Endothelial cell of umbilical vein (primary cell): ENCODE data around the gene GALNT14. TPM values are rescaled to one million over a fixed set of nuclear protein-coding genes. Genes with fewer than 3 reads are reported as not detected.

Experiments used
- BruUV-seq: library from RNA; stranded (reverse); fragments of 400-500 nt; replicated peaks from 2 replicates; lab custom pipeline; 2021; lab: Mats Ljungman, UMichigan
- CTCF ChIA-PET: fragments of 300-600, 350-600 bp; sonication (Branson Sonifier 250); formaldehyde crosslinking; loops from one replicate; lab custom pipeline; 2021; ENCODE audit warnings: antibody characterized with exemption, inconsistent platforms; lab: Charles Lee
- POLR2A ChIA-PET: fragments of 300-600, 350-600 bp; sonication (Branson Sonifier 250); formaldehyde crosslinking; loops from one replicate; lab custom pipeline; 2021; ENCODE audit warnings: antibody characterized with exemption, inconsistent platforms; lab: Charles Lee
- DNase-seq: peaks from one replicate; pipeline ENCODE4 v3.0.0-alpha.2; 2011; ENCODE audit warnings: low read depth, low spot score
- FAIRE-seq: peaks from 2 replicates; lab custom pipeline; 2011; peaks lifted over from hg19 to GRCh38; lab: Jason Lieb, UNC
- H2AFZ ChIP-seq: 2 replicates; pipeline ENCODE4 v1.6.0; 2012; ENCODE audit warnings: low read depth, low read length, control low read depth, inconsistent platforms
- H3K27ac ChIP-seq: 2 replicates; pipeline ENCODE4 v1.5.1; 2011; ENCODE audit warnings: low read depth, mild to moderate bottlenecking, control low read depth, low read length, moderate library complexity; ENCODE audit not compliant: insufficient read depth
- H3K27me3 ChIP-seq, 2 experiments: 2 replicates each; pipeline versions ENCODE4 v1.6.0 to v1.6.1; 2011; ENCODE audit warnings: low read length in 2 of 2, mixed read lengths in 1 of 2; ENCODE audit not compliant: control insufficient read depth in 2 of 2, insufficient read depth in 2 of 2
- H3K36me3 ChIP-seq, 2 experiments: 2 replicates in 1 of 2; 3 replicates in 1 of 2; pipeline ENCODE4 v1.5.1; 2011; ENCODE audit warnings: low read length in 2 of 2, mild to moderate bottlenecking in 1 of 2, moderate library complexity in 1 of 2; ENCODE audit not compliant: control insufficient read depth in 2 of 2, insufficient read depth in 2 of 2; ENCODE audit errors: extremely low read depth in 1 of 2
- H3K4me1 ChIP-seq: 3 replicates; pipeline ENCODE4 v1.5.1; 2011; ENCODE audit warnings: mild to moderate bottlenecking, low read length; ENCODE audit not compliant: control insufficient read depth, insufficient read depth; ENCODE audit errors: extremely low read depth
- H3K4me2 ChIP-seq: 2 replicates; pipeline ENCODE4 v1.6.1; 2011; ENCODE audit warnings: low read length, control low read depth, mixed read lengths; ENCODE audit not compliant: insufficient read depth
- H3K4me3 ChIP-seq, 3 experiments: fragments of 200-600 bp in 1 of 3; sonication (generic), shearing (Covaris generic) in 1 of 3; replicated peaks in 1 of 3; 2 replicates each; pipeline ENCODE4 v1.5.1; 2011 to 2016; ENCODE audit warnings: control low read depth in 3 of 3, low read length in 3 of 3, mild to moderate bottlenecking in 2 of 3, inconsistent platforms in 1 of 3, low read depth in 1 of 3, moderate library complexity in 1 of 3; ENCODE audit not compliant: insufficient read depth in 1 of 3
- H3K79me2 ChIP-seq: 2 replicates; pipeline ENCODE4 v1.6.0; 2012; ENCODE audit warnings: low read length, inconsistent platforms; ENCODE audit not compliant: control insufficient read depth, insufficient read depth
- H3K9ac ChIP-seq: replicated peaks from 2 replicates; pipeline ENCODE3; 2011; ENCODE audit warnings: low read length, control low read depth; ENCODE audit not compliant: insufficient read depth; ENCODE audit errors: extremely low read depth
- H3K9me1 ChIP-seq: replicated peaks from 3 replicates; pipeline ENCODE4 v1.6.0; 2011; ENCODE audit warnings: mild to moderate bottlenecking, low read length; ENCODE audit not compliant: control insufficient read depth, insufficient read depth; ENCODE audit errors: extremely low read depth
- H3K9me3 ChIP-seq: replicated peaks from 2 replicates; pipeline ENCODE4 v1.5.1; 2012; ENCODE audit warnings: low read length, inconsistent platforms; ENCODE audit not compliant: control insufficient read depth, insufficient read depth
- H4K20me1 ChIP-seq: replicated peaks from 2 replicates; pipeline ENCODE3; 2011; ENCODE audit warnings: mild to moderate bottlenecking, low read length; ENCODE audit not compliant: control insufficient read depth, insufficient read depth; ENCODE audit errors: extremely low read depth
- CTCF ChIP-seq, 2 donors: IDR thresholded peaks; 1 replicate in 1 of 2; 2 replicates in 1 of 2; pipeline ENCODE4 v1.5.1; 2011; ENCODE audit warnings: low read length in 2 of 2, mild to moderate bottlenecking in 2 of 2, moderate library complexity in 2 of 2, control low read depth in 1 of 2, inconsistent platforms in 1 of 2, low read depth in 1 of 2; ENCODE audit not compliant: insufficient read depth in 1 of 2; ENCODE audit errors: extremely low read depth in 1 of 2
- EZH2 ChIP-seq: IDR thresholded peaks from 2 replicates; pipeline ENCODE4 v1.6.1; 2012; ENCODE audit warnings: borderline replicate concordance, low read depth, mild to moderate bottlenecking, moderate library complexity, low read length, inconsistent platforms; ENCODE audit not compliant: severe bottlenecking
- FOS ChIP-seq: IDR thresholded peaks from 2 replicates; pipeline ENCODE4 v1.6.1; 2011; ENCODE audit warnings: mild to moderate bottlenecking, low read length, moderate library complexity, borderline replicate concordance; ENCODE audit not compliant: insufficient read depth
- GATA2 ChIP-seq: IDR thresholded peaks from 2 replicates; pipeline ENCODE4 v1.7.0; 2011; ENCODE audit warnings: low read depth, mild to moderate bottlenecking, moderate library complexity, mixed read lengths, low read length; ENCODE audit not compliant: insufficient read length, insufficient read depth
- JUN ChIP-seq: IDR thresholded peaks from 2 replicates; pipeline ENCODE4 v1.6.1; 2011; ENCODE audit warnings: borderline replicate concordance, low read depth; ENCODE audit not compliant: insufficient read length, insufficient read depth
- MYC ChIP-seq: IDR thresholded peaks from one replicate; pipeline ENCODE4 v1.6.1; 2011; ENCODE audit warnings: mild to moderate bottlenecking, low read depth, low read length
- POLR2AphosphoS5 ChIP-seq: IDR thresholded peaks from 2 replicates; pipeline ENCODE4 v1.6.1; 2012; ENCODE audit warnings: low read depth, mild to moderate bottlenecking, control low read depth, low read length, moderate library complexity; ENCODE audit not compliant: insufficient read depth
- dilution Hi-C: fragments of 300-500 bp; cut with MboI; formaldehyde crosslinking; loops from one replicate; pipeline ENCODE4 v1.15.0; 2019; ENCODE audit warnings: low sequenced_read_pairs; ENCODE audit not compliant: extremely low pct_ligation_motif_present
- intact Hi-C: fragments of 100-400 bp; cut with micrococcal nuclease; formaldehyde crosslinking; loops from one replicate; pipeline ENCODE4 v1.10.0; 2022
- polyA plus RNA-seq, 4 experiments: library from polyadenylated mRNA; depleted of rRNA in 3 of 4; stranded (reverse) in 3 of 4; unstranded in 1 of 4; fragments of >200 nt; gene quantifications; 2 replicates each; pipeline versions ENCODE4 v1.2.1 to v1.2.3, GENCODE V29; 2011 to 2012; ENCODE audit warnings: missing spikeins in 1 of 4
- total RNA-seq: library from RNA; stranded (reverse); gene quantifications from 2 replicates; pipeline ENCODE4 v1.2.3, GENCODE V29; 2021

The GALNT14 gene
- total and polyA plus RNA-seq, 2 donors (not counting 3 experiments of a cell fraction or from before 2014, with no cell fraction given) = 0.04 to 0.40 TPM

DNA sequence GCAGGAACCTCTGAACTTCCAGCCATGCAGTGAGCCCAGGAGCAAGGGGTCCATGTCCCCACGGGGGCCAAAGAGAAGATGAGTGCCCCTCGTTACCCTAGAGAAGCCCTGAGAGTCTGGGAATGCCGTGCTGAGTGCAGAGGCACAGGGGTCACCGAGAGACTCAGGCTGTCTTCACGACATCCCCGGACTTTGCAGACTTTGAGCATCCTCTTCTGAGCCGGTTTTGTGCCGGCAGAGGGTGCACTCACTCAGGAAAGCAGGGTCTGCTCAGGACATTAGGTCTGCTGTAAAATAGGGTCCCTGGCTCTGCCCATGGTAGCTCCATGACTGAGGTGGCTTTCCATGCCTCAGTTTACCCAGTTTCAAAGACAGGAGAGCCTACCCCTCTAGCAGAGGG lies 71.0 kb downstream of the GALNT14 start:
- Histone ChIP-seq H3K36me3 (no peaks in the 10 kb centered on the region), H3K27ac (no peak overlapping the region), H3K4me1 (no peaks in the 10 kb centered on the region), H4K20me1 (no peaks in the 10 kb centered on the region), H3K4me3 (no peak overlapping the region), H3K9me1 (no peaks in the 10 kb centered on the region), H3K4me2 (no peak overlapping the region), H3K79me2 (no peaks in the 10 kb centered on the region), H3K9me3 (peaks cover 3% of the 10 kb centered on the region), H3K27me3 (no peaks in the 10 kb centered on the region), H3K9ac (no peak overlapping the region), H2AFZ (no peak overlapping the region)
- FAIRE-seq (no peak), DNase-seq (no peak)
- ChIA-PET CTCF (no interaction called here), POLR2A (no interaction called here)
- TF ChIP-seq GATA2 (no peak), JUN (no peak), POLR2AphosphoS5 (no peak), FOS (no peak), CTCF (IDR thresholded peaks at IDR 0.05; ENCODE audit: extremely low read depth in 1 of 2, insufficient read depth in 1 of 2, low read depth in 1 of 2, low read length in 2 of 2) (no peak), MYC (no peak)
- BruUV-seq = no TSS peak
- dilution Hi-C loops (no loop called here), intact Hi-C loops (no loop called here)

DNA sequence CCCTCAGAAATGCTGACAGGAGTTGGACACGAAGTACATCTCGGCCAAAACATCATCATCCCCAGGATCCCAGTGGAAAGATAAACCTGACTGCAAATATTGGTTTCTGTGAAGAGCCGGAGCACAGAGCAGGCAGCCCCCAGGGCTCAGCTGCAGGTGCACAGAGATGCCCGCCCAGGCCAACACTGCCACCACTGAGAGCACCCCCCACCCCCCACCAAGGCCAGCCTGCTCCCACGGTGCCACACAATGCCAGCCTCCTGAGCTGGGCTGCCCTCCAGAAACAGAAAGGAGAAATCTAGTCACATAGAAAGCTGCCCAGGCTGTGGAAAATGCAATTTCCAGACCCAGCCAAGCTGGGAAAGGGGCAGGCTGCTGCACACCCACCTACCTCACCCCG lies 71.7 kb downstream of the GALNT14 start:
- no peaks in the 10 kb centered on the region for H3K27me3 ChIP-seq
- no peak overlapping the region for H3K4me3 ChIP-seq
- POLR2A ChIA-PET = no interaction called here
- intact Hi-C loops = no loop called here
- no peak overlapping the region for H3K9ac ChIP-seq
- peaks cover 3% of the 10 kb centered on the region for H3K9me3 ChIP-seq
- FAIRE-seq = no peak
- no peaks in the 10 kb centered on the region for H3K4me1 ChIP-seq
- CTCF ChIA-PET = no interaction called here
- no peaks in the 10 kb centered on the region for H3K36me3 ChIP-seq
- dilution Hi-C loops = no loop called here
- H3K9me1 ChIP-seq = no peaks in the 10 kb centered on the region
- no peaks in the 10 kb centered on the region for H3K79me2 ChIP-seq
- no peak overlapping the region for H3K4me2 ChIP-seq
- no TSS peak for BruUV-seq
- no peaks in the 10 kb centered on the region for H4K20me1 ChIP-seq
- TF ChIP-seq EZH2 (no peak), MYC (no peak), GATA2 (no peak), POLR2AphosphoS5 (no peak)
- DNase-seq = no peak
- H3K27ac ChIP-seq = no peak overlapping the region
- no peak overlapping the region for H2AFZ ChIP-seq
